Brain microvascular endothelial cell (primary cell): Measurements from ENCODE around the gene SLC36A1.
"Not testable (repeated sequence)": the region's sequence is repeated elsewhere in the genome, so short reads cannot be mapped to it uniquely, and the experiment has no call there.

Experiments used
- DNase-seq: peaks from one replicate; pipeline ENCODE4 v3.0.0-alpha.2; 2020
- H3K27ac ChIP-seq: fragments of 250-450 bp; sonication (Bioruptor Pico); 2 replicates; pipeline ENCODE4 v1.5.1; 2020; ENCODE audit warnings: mild to moderate bottlenecking, moderate library complexity
- H3K27me3 ChIP-seq: fragments of 250-450 bp; sonication (Bioruptor Pico); replicated peaks from 2 replicates; pipeline ENCODE4 v1.5.1; 2020; ENCODE audit warnings: mild to moderate bottlenecking
- H3K36me3 ChIP-seq: fragments of 250-450 bp; sonication (Bioruptor Pico); replicated peaks from 2 replicates; pipeline ENCODE4 v1.5.1; 2020; ENCODE audit warnings: mild to moderate bottlenecking
- H3K4me3 ChIP-seq: 2 replicates; pipeline ENCODE4 v1.5.1; 2011; ENCODE audit warnings: low read depth, mild to moderate bottlenecking, control low read depth, low read length, moderate library complexity
- CTCF ChIP-seq: IDR thresholded peaks from 2 replicates; pipeline ENCODE4 v1.5.1; 2011; ENCODE audit warnings: low read depth, mild to moderate bottlenecking, moderate library complexity, low read length, control low read depth, inconsistent platforms; ENCODE audit errors: missing control alignments
- in situ Hi-C: cut with HindIII; loops from 2 replicates; pipeline ENCODE4 v1.10.0; 2017; ENCODE audit warnings: low sequenced_read_pairs, low pct_ligation_motif_present

SLC36A1 gene

GRCh38 chr5:151498395-151499155 is 51.2 kb downstream of the SLC36A1 start:
- no peak for TF ChIP-seq CTCF
- Histone ChIP-seq H3K27ac (no peak overlapping the region), H3K27me3 (no peaks in the 10 kb centered on the region), H3K36me3 (no peaks in the 10 kb centered on the region), H3K4me3 (no peak overlapping the region)
- no peak for DNase-seq
- in situ Hi-C loops: no loop called here

- H3K36me3 ChIP-seq: no peaks in the 10 kb centered on the region
- H3K27ac ChIP-seq: no peak overlapping the region
- in situ Hi-C loops: no loop called here
- H3K4me3 ChIP-seq: no peak overlapping the region
- no peaks in the 10 kb centered on the region for H3K27me3 ChIP-seq
- TF ChIP-seq CTCF: no peak
- no peak for DNase-seq
Observed at GRCh38 chr5:151499501-151500035, 52.2 kb downstream of the SLC36A1 start.

GRCh38 chr5:151504006-151504405 is 56.6 kb downstream of the SLC36A1 start:
- TF ChIP-seq CTCF: no peak
- Histone ChIP-seq H3K4me3 (no peak overlapping the region), H3K27me3 (no peaks in the 10 kb centered on the region), H3K36me3 (no peaks in the 10 kb centered on the region), H3K27ac (no peak overlapping the region)
- in situ Hi-C loops: no loop called here
- DNase-seq: no peak

GRCh38 chr5:151508308-151508707 is 60.9 kb downstream of the SLC36A1 start:
- H3K36me3 ChIP-seq, H3K27ac ChIP-seq, in situ Hi-C loops, H3K27me3 ChIP-seq, DNase-seq, H3K4me3 ChIP-seq: not testable (repeated sequence)

GRCh38 chr5:151509231-151509630 is 61.8 kb downstream of the SLC36A1 start:
- Histone ChIP-seq H3K4me3 (no peak overlapping the region), H3K36me3 (no peaks in the 10 kb centered on the region), H3K27me3 (no peaks in the 10 kb centered on the region), H3K27ac (no peak overlapping the region)
- no peak for DNase-seq
- no peak for TF ChIP-seq CTCF
- in situ Hi-C loops: no loop called here

- no peaks in the 10 kb centered on the region for H3K27me3 ChIP-seq
- no peaks in the 10 kb centered on the region for H3K36me3 ChIP-seq
- no peak overlapping the region for H3K27ac ChIP-seq
- DNase-seq: no peak
- no peak overlapping the region for H3K4me3 ChIP-seq
- in situ Hi-C loops: no loop called here
- TF ChIP-seq CTCF: no peak
Observed at GRCh38 chr5:151509836-151510235, 62.4 kb downstream of the SLC36A1 start.
